ENCODE data around the gene SAP30L. TPM values are rescaled to one million over a fixed set of nuclear protein-coding genes. Genes with fewer than 3 reads are reported as not detected.
A peak's percentile ranks its signal among the peaks of the same experiment; 100 is the strongest.

The SAP30L gene, protein sequence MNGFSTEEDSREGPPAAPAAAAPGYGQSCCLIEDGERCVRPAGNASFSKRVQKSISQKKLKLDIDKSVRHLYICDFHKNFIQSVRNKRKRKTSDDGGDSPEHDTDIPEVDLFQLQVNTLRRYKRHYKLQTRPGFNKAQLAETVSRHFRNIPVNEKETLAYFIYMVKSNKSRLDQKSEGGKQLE
- total RNA-seq (2016; rRNA removed; fragmentation: Illumina TruSeq; extraction: Trizol), result 35.1 and 37.2 TPM in 2 replicates
- 43.5 and 52.9 TPM in 2 replicates for total RNA-seq (2016; cell fraction: cytosol; rRNA removed; fragmentation: Illumina TruSeq; extraction: Trizol; ENCODE audit: low read depth)
- 29.8 and 32.1 TPM in 2 replicates for total RNA-seq (2016; cell fraction: insoluble cytoplasmic fraction; rRNA removed; fragmentation: Illumina TruSeq; extraction: Trizol)
- total RNA-seq (2016; cell fraction: membrane; rRNA removed; fragmentation: Illumina TruSeq; extraction: Trizol), result 68.1 and 69.8 TPM in 2 replicates
- total RNA-seq (2016; cell fraction: nucleus; rRNA removed; fragmentation: Illumina TruSeq; extraction: Trizol), result 18.6 and 21.2 TPM in 2 replicates
- polyA plus RNA-seq (2011; rRNA removed), result 22.7 and 27.9 TPM in 2 replicates
- 13.3 and 17.8 TPM in 2 replicates for polyA plus RNA-seq (2011; cell fraction: cytosol; rRNA removed)
- 11.4 and 19.9 TPM in 2 replicates for polyA plus RNA-seq (2011; cell fraction: nucleus; rRNA removed)
- 25.2 and 38.3 TPM in 2 replicates for polyA plus RNA-seq (2012)
- polyA plus RNA-seq (2016; cell fraction: cytosol; fragmentation: Illumina TruSeq; extraction: Trizol; ENCODE audit: low read depth), result 53.9 and 56.6 TPM in 2 replicates
- polyA plus RNA-seq (2016; cell fraction: insoluble cytoplasmic fraction; fragmentation: Illumina TruSeq; extraction: Trizol; ENCODE audit: low read depth), result 37.5 and 38.4 TPM in 2 replicates
- polyA plus RNA-seq (2016; cell fraction: membrane; fragmentation: Illumina TruSeq; extraction: Trizol; ENCODE audit: low read depth), result 62.1 and 69.0 TPM in 2 replicates
- polyA plus RNA-seq (2016; cell fraction: nucleus; fragmentation: Illumina TruSeq; extraction: Trizol; ENCODE audit: insufficient read depth, low read depth), result 35.7 and 47.1 TPM in 2 replicates
- polyA minus RNA-seq (2011; rRNA and poly(A)+ RNA removed; ENCODE audit: low replicate concordance), result 6.8 and 18.8 TPM in 2 replicates
- 7.7 and 13.8 TPM in 2 replicates for polyA minus RNA-seq (2011; cell fraction: cytosol; rRNA and poly(A)+ RNA removed)
- 8.1 and 9.5 TPM in 2 replicates for polyA minus RNA-seq (2011; cell fraction: nucleus; rRNA and poly(A)+ RNA removed)
- Bru-seq, nascent RNA, result percentile 69 among the genes with signal in this experiment
- BruChase-seq, experiment 1, labeled RNA remaining after a 6-hour chase, result percentile 77 among the genes with signal in this experiment
- percentile 66 among the genes with signal in this experiment for BruChase-seq, experiment 2, labeled RNA remaining after a 2-hour chase
- long read RNA-seq, experiment 1, partial matches to known transcripts, result 0 of 2 reads
- long read RNA-seq, experiment 1, other reads (novel, unspliced or antisense), result 2 of 2 reads
- long read RNA-seq, experiment 2, full-length matches to known transcripts, result 37 of 55 reads
- long read RNA-seq, experiment 2, partial matches to known transcripts, result 0 of 55 reads
- long read RNA-seq, experiment 2, other reads (novel, unspliced or antisense), result 18 of 55 reads

DNA sequence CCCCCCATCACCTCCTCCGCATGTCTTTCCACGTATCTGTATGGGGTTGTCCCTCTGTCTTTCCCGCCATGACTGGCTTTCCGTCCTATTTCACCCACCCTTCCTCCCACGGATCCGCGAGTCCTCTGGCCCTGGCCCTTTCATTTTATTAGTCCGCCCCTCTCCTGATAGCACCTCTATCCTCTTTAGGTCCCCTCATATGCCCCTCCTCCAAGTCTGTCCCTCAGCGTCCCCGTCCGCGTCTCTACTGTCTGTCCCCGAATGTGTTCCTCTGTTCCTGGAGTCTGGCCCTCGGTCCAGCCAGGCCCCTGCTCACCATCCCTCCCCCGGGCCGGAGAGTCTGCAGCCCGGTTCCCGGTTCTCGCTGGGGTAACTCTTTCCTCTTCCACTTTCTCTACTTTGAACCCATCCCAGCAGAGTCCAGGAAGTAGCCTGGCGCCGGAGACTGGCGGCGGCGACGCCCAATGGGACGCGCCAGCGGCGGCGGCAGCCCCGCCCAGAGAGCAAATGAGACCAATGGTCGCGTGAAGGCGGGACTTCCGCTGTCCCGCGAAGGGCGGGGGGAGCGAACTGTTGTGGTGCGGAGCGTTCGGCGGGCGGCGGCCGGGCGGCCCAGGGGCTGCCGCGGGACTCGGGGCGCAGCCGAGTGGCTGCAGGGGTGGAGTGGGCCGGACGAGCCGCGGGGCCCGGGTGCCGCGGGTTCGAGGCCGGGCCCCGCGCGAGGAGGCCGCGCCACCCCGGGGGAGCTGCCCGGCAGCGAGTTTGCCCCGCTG, at the start of gene SAP30L:
Gene SAP30L, plus strand, starts transcription at position 576 of the 773 bp plus-strand sequence. CDS start 608 bp downstream, outside the sequence.
- H3K4me3 ChIP-seq (replicated peaks in 1 of 3; ENCODE audit: insufficient read depth in 1 of 3, low read depth in 2 of 3, low read length in 3 of 3), result peak within 1 kb of the TSS; percentile 81 to 97 (median 94)
- DNase-seq (ENCODE audit: low spot score) (peak; percentile 89), ATAC-seq (peak; percentile 93), FAIRE-seq (no peak)
- peak within 1 kb of the TSS; percentile 72 for H3K27ac ChIP-seq (ENCODE audit: extremely low read length, insufficient read depth, low read length)
- BruUV-seq (replicated peaks), result no TSS peak
- CTCF ChIA-PET (ENCODE audit: low intra/inter-chr PET ratio, low total read pairs), result no interaction called here
- peaks cover 23% of the 10 kb centered on the region for H3K79me2 ChIP-seq (ENCODE audit: insufficient read depth, low read length)
- peak within 1 kb of the TSS; percentile 6 for H2AFZ ChIP-seq (ENCODE audit: low read length)
- H4K20me1 ChIP-seq (ENCODE audit: insufficient read depth, low read length), result peaks cover 11% of the 10 kb centered on the region
- peaks cover 0 to 14% of the 10 kb centered on the region in 2 experiments; a peak in 4 of 5 replicates for H3K36me3 ChIP-seq (replicated peaks in 1 of 2; ENCODE audit: control insufficient read depth in 1 of 2, insufficient read depth in 2 of 2, low read length in 2 of 2)
- POLR2A ChIA-PET, result interaction anchor here (1.4 kb wide), 1 partner anchor 255 kb away, joined by 5 read pairs; the partner anchor contains the start of gene GALNT10
- in situ Hi-C loops (cut with HindIII; ENCODE audit: extremely low pct_ligation_motif_present, low pct_unique_long_range_greater_than_20kb) (no loop called here), intact Hi-C loops (cut with micrococcal nuclease; ENCODE audit: unreplicated experiment) (loop anchor here (1.0 to 2.0 kb wide), 2 partner anchors 20 to 23 kb away; no protein-coding TSS in a partner anchor)
- no peaks in the 10 kb centered on the region for H3K9me3 ChIP-seq (ENCODE audit: low read length)
- WGBS (ENCODE audit: low lambda C conversion rate), result under 1% methylated on average over 32 of the region's 70 CpGs
- H3K9ac ChIP-seq (ENCODE audit: insufficient read depth, low read depth, low read length), result peak within 1 kb of the TSS; percentile 78
- H3K4me2 ChIP-seq (ENCODE audit: low read depth, low read length), result peak within 1 kb of the TSS; percentile 97
- H3K27me3 ChIP-seq (ENCODE audit: control insufficient read depth in 1 of 2, insufficient read depth in 2 of 2, low read length in 2 of 2), result no peaks in the 10 kb centered on the region
- H3K4me1 ChIP-seq (ENCODE audit: insufficient read depth, low read length), result peaks cover 34% of the 10 kb centered on the region
- no peak for TF ChIP-seq HNRNPH1 (optimal IDR thresholded peaks at IDR 0.05; ENCODE audit: low read depth, low read length)
- peak; percentile 60; the same call in 1 of the 2 replicates for TF ChIP-seq ZNF335 (CRISPR knock-in tag; IDR thresholded peaks at IDR 0.05)
- no peak for TF ChIP-seq SOX6 (IDR thresholded peaks at IDR 0.05)
- no peak; the same call in 1 of the 2 replicates for TF ChIP-seq SOX6 (CRISPR knock-in tag; IDR thresholded peaks at IDR 0.05)
- TF ChIP-seq, protein P1, sequence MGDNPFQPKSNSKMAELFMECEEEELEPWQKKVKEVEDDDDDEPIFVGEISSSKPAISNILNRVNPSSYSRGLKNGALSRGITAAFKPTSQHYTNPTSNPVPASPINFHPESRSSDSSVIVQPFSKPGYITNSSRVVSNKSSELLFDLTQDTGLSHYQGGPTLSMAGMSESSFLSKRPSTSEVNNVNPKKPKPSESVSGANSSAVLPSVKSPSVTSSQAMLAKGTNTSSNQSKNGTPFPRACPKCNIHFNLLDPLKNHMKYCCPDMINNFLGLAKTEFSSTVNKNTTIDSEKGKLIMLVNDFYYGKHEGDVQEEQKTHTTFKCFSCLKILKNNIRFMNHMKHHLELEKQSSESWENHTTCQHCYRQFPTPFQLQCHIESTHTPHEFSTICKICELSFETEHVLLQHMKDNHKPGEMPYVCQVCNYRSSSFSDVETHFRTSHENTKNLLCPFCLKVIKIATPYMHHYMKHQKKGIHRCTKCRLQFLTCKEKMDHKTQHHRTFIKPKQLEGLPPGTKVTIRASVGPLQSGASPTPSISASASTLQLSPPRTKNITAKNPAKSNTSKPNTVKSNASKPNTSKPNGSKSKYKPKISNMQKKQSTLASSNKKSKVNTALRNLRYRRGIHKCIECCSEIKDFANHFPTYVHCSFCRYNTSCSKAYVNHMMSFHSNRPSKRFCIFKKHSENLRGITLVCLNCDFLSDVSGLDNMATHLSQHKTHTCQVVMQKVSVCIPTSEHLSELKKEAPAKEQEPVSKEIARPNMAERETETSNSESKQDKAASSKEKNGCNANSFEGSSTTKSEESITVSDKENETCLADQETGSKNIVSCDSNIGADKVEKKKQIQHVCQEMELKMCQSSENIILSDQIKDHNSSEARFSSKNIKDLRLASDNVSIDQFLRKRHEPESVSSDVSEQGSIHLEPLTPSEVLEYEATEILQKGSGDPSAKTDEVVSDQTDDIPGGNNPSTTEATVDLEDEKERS (CRISPR knock-in tag; IDR thresholded peaks at IDR 0.05), result no peak
- TF ChIP-seq ZSCAN12 (CRISPR knock-in tag; IDR thresholded peaks at IDR 0.05), result no peak
- 0 out of 2 replicates have a peak, but pooled peaks have one; percentile 58 for TF ChIP-seq ZSCAN29 (CRISPR knock-in tag; conservative IDR thresholded peaks at IDR 0.05)
- TF ChIP-seq POGK (CRISPR knock-in tag; conservative IDR thresholded peaks at IDR 0.05), result no peak
- no peak for TF ChIP-seq GPN1 (CRISPR knock-in tag; IDR thresholded peaks at IDR 0.05; ENCODE audit: borderline replicate concordance)
- no peak for TF ChIP-seq SRF (IDR thresholded peaks at IDR 0.05; ENCODE audit: low read depth, low read length)
